Testis (tissue), 3 donors: ENCODE results near the gene RGS7. TPM values are rescaled to one million over a fixed set of nuclear protein-coding genes. Genes with fewer than 3 reads are reported as not detected.

Source experiments
- DNase-seq: peaks from one replicate; pipeline ENCODE4 v3.0.0-alpha.2; 2019
- H3K27ac ChIP-seq, 2 donors: fragments of 200-600 bp; sonication (generic); one replicate each; pipeline ENCODE4 v1.5.1; 2019
- H3K27me3 ChIP-seq: fragments of 200-600 bp; sonication (generic); one replicate; pipeline ENCODE4 v1.5.1; 2019
- H3K36me3 ChIP-seq: fragments of 200-600 bp; sonication (generic); one replicate; pipeline ENCODE4 v1.5.1; 2017; ENCODE audit warnings: low read depth; ENCODE audit errors: missing control alignments
- H3K4me1 ChIP-seq: fragments of 200-600 bp; sonication (generic); one replicate; pipeline ENCODE4 v1.5.1; 2019
- H3K4me3 ChIP-seq, 2 donors: fragments of 200-600 bp; sonication (generic); one replicate each; pipeline ENCODE4 v1.5.1; 2017 to 2019
- H3K9me3 ChIP-seq: fragments of 200-600 bp; sonication (generic); one replicate; pipeline ENCODE4 v1.5.1; 2017
- POLR2A ChIP-seq: fragments of 450-650 bp; IDR thresholded peaks from one replicate; pipeline ENCODE4 v1.6.1; 2017; ENCODE audit warnings: antibody characterized with exemption, mild to moderate bottlenecking, moderate library complexity
- WGBS, 2 donors: methylation state at CpG; one replicate each; pipeline ENCODE4 v1.1.5; 2018; 5-methylcytosine and 5-hydroxymethylcytosine counted together
- intact Hi-C: fragments of 100-400 bp; cut with DNase I; formaldehyde crosslinking; loops from one replicate; pipeline ENCODE4 v1.15.1; 2023; ENCODE audit warnings: low total_unique reads
- polyA plus RNA-seq: library from polyadenylated mRNA; stranded (reverse); fragments of 350-450 nt; fragmentation: Illumina TruSeq; extraction: RNeasy Lipid Tissue Mini Kit (QIAGEN cat#74804); gene quantifications from one replicate; pipeline ENCODE4 v1.2.3, GENCODE V29; 2014; ENCODE audit warnings: low read depth, low replicate concordance; ENCODE audit not compliant: insufficient read depth
- total RNA-seq, 2 donors: library from RNA; depleted of rRNA; stranded (reverse); fragments of >200 nt; gene quantifications; one replicate each; pipeline ENCODE4 v1.2.3, GENCODE V29; 2016
- TF ChIP-seq, protein P1 (sequence below), 3 experiments: fragments of 450-650 bp in 2 of 3; fragments of 200-600 bp in 1 of 3; sonication (generic) in 1 of 3; IDR thresholded peaks; one replicate each; pipeline ENCODE4 v1.5.1; 2016 to 2019; ENCODE audit warnings: antibody characterized with exemption in 3 of 3, mild to moderate bottlenecking in 2 of 3, moderate library complexity in 1 of 3

Gene RGS7
- total and polyA plus RNA-seq, 3 donors from 2014 or later: 5.0 to 6.6 (median 5.4) TPM

DNA sequence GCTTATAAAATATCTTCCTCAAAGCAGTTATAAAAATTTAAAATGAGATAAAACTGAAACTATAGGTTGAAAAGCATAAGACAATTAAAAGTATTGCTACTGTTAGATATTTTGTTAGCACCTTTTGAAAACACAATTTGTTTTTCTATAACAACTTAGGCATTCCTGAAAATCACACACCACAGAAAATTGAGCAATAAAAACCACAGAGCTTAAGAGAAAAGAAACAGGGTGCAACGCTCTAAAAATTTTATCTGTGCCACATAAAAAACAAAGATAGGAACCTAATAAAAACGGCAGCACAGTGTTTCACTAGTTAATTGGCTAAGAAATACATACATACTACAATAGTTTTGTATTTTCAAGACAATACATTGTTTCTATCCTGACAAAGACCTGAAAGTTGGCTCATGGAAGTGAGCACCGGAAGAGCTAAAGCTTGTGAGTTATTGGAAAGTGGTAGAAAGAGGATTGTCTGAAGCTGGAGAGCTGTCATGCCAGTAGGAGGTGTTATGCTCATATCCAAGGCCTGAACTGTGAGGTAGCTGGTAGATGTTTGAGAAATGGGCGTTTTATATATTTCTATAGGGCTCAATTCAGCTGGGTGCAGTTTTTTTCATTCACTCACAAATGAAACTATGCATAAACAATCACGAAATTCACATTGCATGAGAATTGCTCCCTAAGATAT lies 45.8 kb downstream of the RGS7 start:
- Histone ChIP-seq H3K27ac (no peak overlapping the region), H3K9me3 (no peaks in the 10 kb centered on the region), H3K4me1 (no peaks in the 10 kb centered on the region), H3K36me3 (no peaks in the 10 kb centered on the region), H3K4me3 (no peak overlapping the region), H3K27me3 (no peaks in the 10 kb centered on the region)
- 61 to 63% methylated on average over 5 of the region's 5 CpGs for WGBS, 2 donors
- no peak for DNase-seq
- intact Hi-C loops: no loop called here
- TF ChIP-seq, protein P1, sequence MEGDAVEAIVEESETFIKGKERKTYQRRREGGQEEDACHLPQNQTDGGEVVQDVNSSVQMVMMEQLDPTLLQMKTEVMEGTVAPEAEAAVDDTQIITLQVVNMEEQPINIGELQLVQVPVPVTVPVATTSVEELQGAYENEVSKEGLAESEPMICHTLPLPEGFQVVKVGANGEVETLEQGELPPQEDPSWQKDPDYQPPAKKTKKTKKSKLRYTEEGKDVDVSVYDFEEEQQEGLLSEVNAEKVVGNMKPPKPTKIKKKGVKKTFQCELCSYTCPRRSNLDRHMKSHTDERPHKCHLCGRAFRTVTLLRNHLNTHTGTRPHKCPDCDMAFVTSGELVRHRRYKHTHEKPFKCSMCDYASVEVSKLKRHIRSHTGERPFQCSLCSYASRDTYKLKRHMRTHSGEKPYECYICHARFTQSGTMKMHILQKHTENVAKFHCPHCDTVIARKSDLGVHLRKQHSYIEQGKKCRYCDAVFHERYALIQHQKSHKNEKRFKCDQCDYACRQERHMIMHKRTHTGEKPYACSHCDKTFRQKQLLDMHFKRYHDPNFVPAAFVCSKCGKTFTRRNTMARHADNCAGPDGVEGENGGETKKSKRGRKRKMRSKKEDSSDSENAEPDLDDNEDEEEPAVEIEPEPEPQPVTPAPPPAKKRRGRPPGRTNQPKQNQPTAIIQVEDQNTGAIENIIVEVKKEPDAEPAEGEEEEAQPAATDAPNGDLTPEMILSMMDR (IDR thresholded peaks at IDR 0.05): no peak
- TF ChIP-seq POLR2A: no peak

DNA sequence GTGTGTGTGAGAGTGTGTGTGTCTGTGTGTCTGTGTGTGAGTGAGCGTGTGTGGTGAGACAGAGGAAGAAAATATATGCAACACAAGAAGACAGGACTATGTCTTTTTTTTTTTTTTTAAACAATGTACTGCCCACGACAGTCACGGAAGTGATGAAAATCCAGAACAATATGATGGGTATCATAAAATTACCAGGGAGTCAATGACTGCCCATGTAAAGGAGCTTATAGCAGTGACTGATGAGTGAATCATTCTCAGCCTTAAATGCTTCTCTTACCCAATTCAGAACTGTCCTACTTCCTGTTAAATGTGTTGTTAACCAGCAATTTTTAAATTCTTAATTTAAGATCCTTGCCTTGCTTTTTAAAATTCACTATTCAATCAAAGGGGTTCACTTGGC lies 46.6 kb downstream of the RGS7 start:
- Histone ChIP-seq H3K9me3 (no peaks in the 10 kb centered on the region), H3K27me3 (no peaks in the 10 kb centered on the region), H3K27ac (no peak overlapping the region), H3K36me3 (no peaks in the 10 kb centered on the region), H3K4me1 (no peaks in the 10 kb centered on the region), H3K4me3 (no peak overlapping the region)
- DNase-seq: no peak
- TF ChIP-seq, protein P1 (IDR thresholded peaks at IDR 0.05): no peak
- TF ChIP-seq POLR2A: no peak
- WGBS, 2 donors: 83 to 91% methylated on average over 3 of the region's 3 CpGs
- intact Hi-C loops: no loop called here

GRCh38 chr1:241309651-241310050 lies 47.4 kb downstream of the RGS7 start:
- 87 to 91% methylated on average over 4 of the region's 4 CpGs for WGBS, 2 donors
- TF ChIP-seq POLR2A: no peak
- TF ChIP-seq, protein P1 (IDR thresholded peaks at IDR 0.05): no peak
- intact Hi-C loops: no loop called here
- no peaks in the 10 kb centered on the region for H3K4me1 ChIP-seq
- no peaks in the 10 kb centered on the region for H3K27me3 ChIP-seq
- no peak overlapping the region for H3K27ac ChIP-seq
- no peak overlapping the region for H3K4me3 ChIP-seq
- no peaks in the 10 kb centered on the region for H3K36me3 ChIP-seq
- no peaks in the 10 kb centered on the region for H3K9me3 ChIP-seq
- no peak for DNase-seq

DNA sequence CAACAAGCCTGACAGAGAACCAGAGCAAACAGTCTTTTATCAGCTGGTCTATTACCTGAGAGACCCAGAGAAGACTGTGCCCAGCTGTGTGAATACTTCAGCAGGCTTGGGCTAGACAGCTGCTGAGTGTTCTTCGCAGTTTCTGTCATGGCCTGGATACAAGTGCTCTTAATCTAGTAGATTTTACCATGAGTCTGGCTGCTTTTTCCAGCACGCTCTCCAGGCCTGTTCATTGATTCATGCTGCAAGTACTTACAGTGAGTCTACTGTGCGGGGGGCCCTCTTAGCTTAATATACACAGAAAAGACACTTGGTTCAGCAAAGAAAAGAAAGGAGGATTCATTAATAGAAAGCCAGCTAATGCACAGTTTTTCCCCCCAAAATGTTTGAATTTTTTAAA lies 48.5 kb downstream of the RGS7 start:
- no peaks in the 10 kb centered on the region for H3K27me3 ChIP-seq
- WGBS, 2 donors: 90 to 93% methylated on average over 3 of the region's 3 CpGs

More for the DNA sequence above, 48.5 kb downstream of the RGS7 start:
- DNase-seq: no peak
- H3K27ac ChIP-seq: no peak overlapping the region
- no peak overlapping the region for H3K4me3 ChIP-seq
- TF ChIP-seq POLR2A: no peak
- TF ChIP-seq, protein P1 (IDR thresholded peaks at IDR 0.05): no peak
- intact Hi-C loops: no loop called here
- no peaks in the 10 kb centered on the region for H3K4me1 ChIP-seq
- H3K36me3 ChIP-seq: no peaks in the 10 kb centered on the region
- no peaks in the 10 kb centered on the region for H3K9me3 ChIP-seq
